Panc1 (cell line): ENCODE data around the gene RIC8B. TPM values are rescaled to one million over a fixed set of nuclear protein-coding genes. Genes with fewer than 3 reads are reported as not detected.

Experiments
- ATAC-seq: fragments of 200-7000 bp; cut with Tn5 transposase; 2 replicates; pipeline ENCODE4 v1.9.1; 2020; ENCODE audit warnings: mild to moderate bottlenecking, moderate library complexity
- BruUV-seq: library from RNA; stranded (reverse); fragments of 400-500 nt; replicated peaks from 2 replicates; lab custom pipeline; 2021; lab: Mats Ljungman, UMichigan
- CTCF ChIA-PET: fragments of 300-600 bp; sonication (Branson Sonifier 250); formaldehyde crosslinking; loops from one replicate; lab custom pipeline; 2022; ENCODE audit warnings: antibody characterized with exemption; lab: Charles Lee
- POLR2A ChIA-PET: fragments of 300-600 bp; sonication (Branson Sonifier 250); formaldehyde crosslinking; loops from one replicate; lab custom pipeline; 2022; ENCODE audit warnings: antibody characterized with exemption; lab: Charles Lee
- DNase-seq: peaks from one replicate; pipeline ENCODE4 v3.0.0-alpha.2; 2010; ENCODE audit warnings: low read depth, low spot score
- H3K27ac ChIP-seq: 2 replicates; pipeline ENCODE4 v1.5.1; 2011; ENCODE audit warnings: mild to moderate bottlenecking, low read length, inconsistent platforms
- H3K27me3 ChIP-seq: fragments of 200-500 bp; sonication (Bioruptor generic); 2 replicates; pipeline ENCODE4 v1.6.0; 2014; ENCODE audit warnings: low read length, inconsistent platforms; ENCODE audit not compliant: control insufficient read depth, insufficient read depth
- H3K36me3 ChIP-seq: fragments of 200-500 bp; sonication (Bioruptor generic); 2 replicates; pipeline ENCODE4 v1.5.1; 2014; ENCODE audit warnings: inconsistent platforms, mild to moderate bottlenecking, low read length, moderate library complexity; ENCODE audit not compliant: control insufficient read depth, insufficient read depth
- H3K4me1 ChIP-seq: 2 replicates; pipeline ENCODE4 v1.5.1; 2011; ENCODE audit warnings: inconsistent platforms, mild to moderate bottlenecking, low read length, moderate library complexity; ENCODE audit not compliant: control insufficient read depth, insufficient read depth
- H3K4me3 ChIP-seq, 2 experiments: 2 replicates each; pipeline ENCODE4 v1.5.1; 2011 to 2012; ENCODE audit warnings: low read depth in 2 of 2, low read length in 2 of 2, mild to moderate bottlenecking in 2 of 2, inconsistent platforms in 1 of 2, moderate library complexity in 1 of 2
- H3K9me3 ChIP-seq: fragments of 200-500 bp; sonication (Bioruptor generic); 2 replicates; pipeline ENCODE4 v1.5.1; 2014; ENCODE audit warnings: low read depth, mild to moderate bottlenecking, inconsistent platforms, low read length, moderate library complexity; ENCODE audit not compliant: control insufficient read depth, insufficient read depth
- POLR2AphosphoS5 ChIP-seq: IDR thresholded peaks from 2 replicates; pipeline ENCODE4 v1.6.1; 2012; ENCODE audit warnings: mild to moderate bottlenecking, low read depth, low read length, moderate library complexity
- SIN3A ChIP-seq: IDR thresholded peaks from 2 replicates; pipeline ENCODE4 v1.6.1; 2012; ENCODE audit warnings: low read depth, mild to moderate bottlenecking, low read length, moderate library complexity, borderline replicate concordance; ENCODE audit not compliant: insufficient read depth
- TCF7L2 ChIP-seq: IDR thresholded peaks from 2 replicates; pipeline ENCODE4 v1.6.1; 2011; ENCODE audit warnings: mild to moderate bottlenecking, low read depth, low read length, inconsistent platforms
- in situ Hi-C: cut with HindIII; loops from 2 replicates; pipeline ENCODE4 v1.10.0; 2016; ENCODE audit warnings: low sequenced_read_pairs, low pct_unique_long_range_greater_than_20kb
- intact Hi-C: fragments of 100-400 bp; cut with micrococcal nuclease; formaldehyde crosslinking; loops from one replicate; pipeline ENCODE4 v1.10.0; 2022; ENCODE audit not compliant: unreplicated experiment
- total RNA-seq: library from RNA; stranded (reverse); gene quantifications from one replicate; pipeline ENCODE4 v1.2.1, GENCODE V29; 2021; ENCODE audit not compliant: unreplicated experiment
- TF ChIP-seq, protein P1 (sequence below), 2 experiments: IDR thresholded peaks; 2 replicates each; pipeline ENCODE4 v1.6.1; 2011 to 2012; ENCODE audit warnings: low read depth in 2 of 2, control low read depth in 1 of 2, low read length in 1 of 2, mild to moderate bottlenecking in 1 of 2, moderate library complexity in 1 of 2; ENCODE audit not compliant: insufficient read depth in 1 of 2
- TF ChIP-seq, protein P2 (sequence below): fragments of 450-650 bp; IDR thresholded peaks from 2 replicates; pipeline ENCODE4 v1.5.1; 2017; ENCODE audit warnings: mild to moderate bottlenecking

The RIC8B gene
- total RNA-seq, 1 experiment from 2014 or later: 16.1 TPM

DNA sequence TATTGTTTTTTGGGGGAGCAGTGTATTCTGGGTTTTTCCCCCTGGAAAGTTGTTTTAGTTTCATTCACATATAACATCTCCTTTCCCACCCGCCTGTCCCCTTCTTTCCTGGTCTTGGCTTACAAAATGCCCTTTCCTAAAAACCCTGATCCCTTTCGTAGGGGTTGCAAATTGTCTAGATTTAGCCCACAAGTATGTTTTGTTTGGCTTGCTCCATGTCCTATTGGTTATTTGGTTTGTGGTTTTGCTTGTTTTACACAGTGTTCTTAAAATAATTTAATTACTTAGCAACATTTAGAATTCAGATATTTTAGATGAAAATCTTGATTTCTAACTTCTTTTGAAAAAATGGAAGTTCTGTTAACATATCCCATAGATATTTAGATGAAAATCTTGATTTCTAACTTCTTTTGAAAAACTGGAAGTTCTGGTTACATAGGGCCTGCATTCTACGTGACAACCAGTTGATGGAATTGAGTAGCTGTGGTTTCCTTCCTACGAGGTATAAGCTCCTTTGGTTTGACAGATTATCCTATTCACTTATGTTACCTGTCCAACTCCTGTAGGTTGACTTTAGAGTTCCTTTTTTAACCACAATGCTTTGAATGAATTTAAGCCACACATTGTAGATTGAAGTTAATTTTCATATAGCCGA, 92.1 kb downstream of the RIC8B start:
- TF ChIP-seq TCF7L2 (no peak), POLR2AphosphoS5 (no peak), SIN3A (no peak)
- TF ChIP-seq, protein P1, sequence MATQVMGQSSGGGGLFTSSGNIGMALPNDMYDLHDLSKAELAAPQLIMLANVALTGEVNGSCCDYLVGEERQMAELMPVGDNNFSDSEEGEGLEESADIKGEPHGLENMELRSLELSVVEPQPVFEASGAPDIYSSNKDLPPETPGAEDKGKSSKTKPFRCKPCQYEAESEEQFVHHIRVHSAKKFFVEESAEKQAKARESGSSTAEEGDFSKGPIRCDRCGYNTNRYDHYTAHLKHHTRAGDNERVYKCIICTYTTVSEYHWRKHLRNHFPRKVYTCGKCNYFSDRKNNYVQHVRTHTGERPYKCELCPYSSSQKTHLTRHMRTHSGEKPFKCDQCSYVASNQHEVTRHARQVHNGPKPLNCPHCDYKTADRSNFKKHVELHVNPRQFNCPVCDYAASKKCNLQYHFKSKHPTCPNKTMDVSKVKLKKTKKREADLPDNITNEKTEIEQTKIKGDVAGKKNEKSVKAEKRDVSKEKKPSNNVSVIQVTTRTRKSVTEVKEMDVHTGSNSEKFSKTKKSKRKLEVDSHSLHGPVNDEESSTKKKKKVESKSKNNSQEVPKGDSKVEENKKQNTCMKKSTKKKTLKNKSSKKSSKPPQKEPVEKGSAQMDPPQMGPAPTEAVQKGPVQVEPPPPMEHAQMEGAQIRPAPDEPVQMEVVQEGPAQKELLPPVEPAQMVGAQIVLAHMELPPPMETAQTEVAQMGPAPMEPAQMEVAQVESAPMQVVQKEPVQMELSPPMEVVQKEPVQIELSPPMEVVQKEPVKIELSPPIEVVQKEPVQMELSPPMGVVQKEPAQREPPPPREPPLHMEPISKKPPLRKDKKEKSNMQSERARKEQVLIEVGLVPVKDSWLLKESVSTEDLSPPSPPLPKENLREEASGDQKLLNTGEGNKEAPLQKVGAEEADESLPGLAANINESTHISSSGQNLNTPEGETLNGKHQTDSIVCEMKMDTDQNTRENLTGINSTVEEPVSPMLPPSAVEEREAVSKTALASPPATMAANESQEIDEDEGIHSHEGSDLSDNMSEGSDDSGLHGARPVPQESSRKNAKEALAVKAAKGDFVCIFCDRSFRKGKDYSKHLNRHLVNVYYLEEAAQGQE (IDR thresholded peaks at IDR 0.05; ENCODE audit: insufficient read depth in 1 of 2, low read depth in 2 of 2, low read length in 1 of 2): no peak
- TF ChIP-seq, protein P2, sequence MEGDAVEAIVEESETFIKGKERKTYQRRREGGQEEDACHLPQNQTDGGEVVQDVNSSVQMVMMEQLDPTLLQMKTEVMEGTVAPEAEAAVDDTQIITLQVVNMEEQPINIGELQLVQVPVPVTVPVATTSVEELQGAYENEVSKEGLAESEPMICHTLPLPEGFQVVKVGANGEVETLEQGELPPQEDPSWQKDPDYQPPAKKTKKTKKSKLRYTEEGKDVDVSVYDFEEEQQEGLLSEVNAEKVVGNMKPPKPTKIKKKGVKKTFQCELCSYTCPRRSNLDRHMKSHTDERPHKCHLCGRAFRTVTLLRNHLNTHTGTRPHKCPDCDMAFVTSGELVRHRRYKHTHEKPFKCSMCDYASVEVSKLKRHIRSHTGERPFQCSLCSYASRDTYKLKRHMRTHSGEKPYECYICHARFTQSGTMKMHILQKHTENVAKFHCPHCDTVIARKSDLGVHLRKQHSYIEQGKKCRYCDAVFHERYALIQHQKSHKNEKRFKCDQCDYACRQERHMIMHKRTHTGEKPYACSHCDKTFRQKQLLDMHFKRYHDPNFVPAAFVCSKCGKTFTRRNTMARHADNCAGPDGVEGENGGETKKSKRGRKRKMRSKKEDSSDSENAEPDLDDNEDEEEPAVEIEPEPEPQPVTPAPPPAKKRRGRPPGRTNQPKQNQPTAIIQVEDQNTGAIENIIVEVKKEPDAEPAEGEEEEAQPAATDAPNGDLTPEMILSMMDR: no peak
- ATAC-seq (no peak), DNase-seq (no peak)
- BruUV-seq: no TSS peak
- no peaks in the 10 kb centered on the region for H3K27me3 ChIP-seq
- no peak overlapping the region for H3K27ac ChIP-seq
- no peak overlapping the region for H3K4me3 ChIP-seq
- POLR2A ChIA-PET: no interaction called here
- no peaks in the 10 kb centered on the region for H3K9me3 ChIP-seq
- CTCF ChIA-PET: no interaction called here
- peaks cover 3% of the 10 kb centered on the region for H3K36me3 ChIP-seq
- no peaks in the 10 kb centered on the region for H3K4me1 ChIP-seq
- in situ Hi-C loops (no loop called here), intact Hi-C loops (no loop called here)

DNA sequence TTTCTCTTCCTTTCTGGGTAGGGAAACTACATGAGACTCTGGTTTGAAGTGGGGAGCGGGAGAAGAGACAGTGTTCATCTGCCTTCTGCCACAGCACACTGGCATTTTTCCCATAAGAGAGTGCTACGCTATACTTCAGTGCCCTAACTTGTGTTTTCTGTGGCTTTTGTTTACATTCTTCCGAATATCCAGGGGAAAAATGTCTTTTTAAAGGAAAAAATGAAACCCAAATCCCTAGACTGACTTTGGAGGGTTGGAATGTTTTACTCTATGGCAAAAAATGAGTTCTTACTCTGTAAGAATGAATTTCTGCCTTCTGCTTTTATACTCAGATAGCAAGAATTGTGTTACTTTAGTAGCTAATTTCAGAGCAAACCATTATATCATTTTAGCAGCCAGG, 93.2 kb downstream of the RIC8B start:
- Histone ChIP-seq H3K4me1 (no peaks in the 10 kb centered on the region), H3K9me3 (no peaks in the 10 kb centered on the region), H3K27me3 (no peaks in the 10 kb centered on the region), H3K36me3 (no peaks in the 10 kb centered on the region; the same call in 1 of the 2 replicates), H3K27ac (no peak overlapping the region), H3K4me3 (no peak overlapping the region)
- intact Hi-C loops: no loop called here
- POLR2A ChIA-PET: no interaction called here
- in situ Hi-C loops: no loop called here
- BruUV-seq: no TSS peak
- CTCF ChIA-PET: no interaction called here
- TF ChIP-seq, protein P1 (IDR thresholded peaks at IDR 0.05; ENCODE audit: insufficient read depth in 1 of 2, low read depth in 2 of 2, low read length in 1 of 2): no peak
- TF ChIP-seq, protein P2: no peak
- TF ChIP-seq TCF7L2 (no peak), POLR2AphosphoS5 (no peak), SIN3A (no peak)
- DNase-seq: no peak
- ATAC-seq: no peak
